SHP77 treated with DMSO at 0.1 percent for 48 hours (cell line): ENCODE measurements around the gene ATP10A.

Experiments
- DNase-seq: peaks from one replicate; lab custom pipeline; 2025; lab: John Stamatoyannopoulos, UW

Gene ATP10A

DNA sequence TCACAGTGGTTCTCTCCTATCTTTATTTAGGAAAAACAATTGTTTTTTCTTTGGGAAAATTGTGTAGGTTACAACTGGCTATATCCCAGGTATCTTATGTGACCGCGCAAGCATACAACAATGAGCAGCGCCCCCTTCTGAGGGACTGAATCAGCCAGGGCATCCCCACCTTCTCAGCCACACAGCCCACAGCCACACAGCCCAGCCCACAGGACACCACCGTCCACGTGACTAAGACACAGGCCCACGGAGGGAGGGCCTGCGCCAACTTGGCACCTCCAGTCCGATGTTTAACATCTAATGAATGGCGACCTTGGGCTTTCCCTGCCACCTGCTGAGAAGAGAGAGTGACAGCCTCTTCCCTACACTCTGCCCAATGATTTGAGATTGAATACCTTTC, 68.1 kb downstream of the ATP10A start:
- DNase-seq = no peak

GRCh38 chr15:25793354-25794050, 69.6 kb downstream of the ATP10A start:
- DNase-seq = no peak

DNA sequence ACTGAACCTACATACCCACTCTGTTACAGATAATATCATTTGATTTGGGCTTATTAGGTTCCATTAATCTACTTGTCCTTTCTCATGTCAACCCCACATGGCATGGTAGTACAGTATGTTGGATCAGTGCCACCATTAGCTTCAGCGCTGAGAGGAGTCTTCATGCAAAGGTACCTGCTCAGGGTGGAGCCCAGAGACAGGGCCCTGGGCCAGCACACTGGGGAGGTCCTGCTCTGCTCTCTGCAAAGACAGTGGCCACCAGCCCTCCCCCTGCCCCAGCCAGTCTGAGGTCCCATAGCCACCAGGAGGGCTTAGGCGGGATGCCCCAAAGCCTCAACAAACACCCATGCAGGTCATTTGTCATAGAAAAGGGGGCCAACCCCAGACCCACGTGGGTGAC, 71.0 kb downstream of the ATP10A start:
- DNase-seq = no peak

GRCh38 chr15:25790000-25790660, 73.0 kb downstream of the ATP10A start:
- DNase-seq = no peak

GRCh38 chr15:25789616-25789999, 73.5 kb downstream of the ATP10A start:
- no peak for DNase-seq

DNA sequence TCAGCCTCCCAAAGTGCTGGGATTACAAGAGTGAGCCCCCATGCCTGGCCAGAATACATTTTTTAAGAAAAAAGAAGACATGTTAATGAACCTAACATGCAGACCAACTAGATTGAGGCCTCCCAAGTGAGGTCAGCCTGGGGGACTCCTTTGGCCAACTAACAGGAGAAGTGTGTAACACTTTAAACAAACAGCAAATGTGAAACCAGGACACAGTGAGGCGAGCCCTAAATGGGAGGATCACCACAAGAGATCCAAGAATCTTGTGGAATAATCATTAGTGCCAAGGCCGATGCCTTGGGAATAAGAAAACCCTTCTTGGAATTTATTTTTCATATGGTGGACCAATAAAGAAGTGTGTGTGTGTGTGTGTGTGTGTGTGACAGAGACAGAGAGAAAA, 73.9 kb downstream of the ATP10A start:
- no peak for DNase-seq

- no peak for DNase-seq
Measured at GRCh38 chr15:25787855-25788520, 75.1 kb downstream of the ATP10A start.

DNA sequence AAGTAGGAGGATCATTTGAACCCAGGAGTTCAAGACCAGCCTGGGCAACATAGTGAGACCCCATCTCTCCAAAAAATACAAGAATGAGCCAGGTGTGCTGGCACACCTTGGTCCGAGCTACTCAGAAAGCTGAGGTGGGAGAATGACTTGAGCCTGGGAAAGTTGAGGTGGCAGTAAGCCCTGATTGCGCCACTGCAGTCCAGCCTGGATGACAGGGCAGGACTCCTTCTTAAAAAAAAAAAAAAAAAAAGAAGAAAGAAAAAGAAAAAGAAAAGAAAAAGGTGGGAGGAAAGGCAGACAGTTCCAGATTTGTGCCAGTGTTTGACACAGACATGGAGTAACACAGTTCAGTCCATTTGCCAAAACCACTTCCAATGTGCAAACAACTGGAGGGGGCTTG, 75.7 kb downstream of the ATP10A start:
- DNase-seq = no peak

DNA sequence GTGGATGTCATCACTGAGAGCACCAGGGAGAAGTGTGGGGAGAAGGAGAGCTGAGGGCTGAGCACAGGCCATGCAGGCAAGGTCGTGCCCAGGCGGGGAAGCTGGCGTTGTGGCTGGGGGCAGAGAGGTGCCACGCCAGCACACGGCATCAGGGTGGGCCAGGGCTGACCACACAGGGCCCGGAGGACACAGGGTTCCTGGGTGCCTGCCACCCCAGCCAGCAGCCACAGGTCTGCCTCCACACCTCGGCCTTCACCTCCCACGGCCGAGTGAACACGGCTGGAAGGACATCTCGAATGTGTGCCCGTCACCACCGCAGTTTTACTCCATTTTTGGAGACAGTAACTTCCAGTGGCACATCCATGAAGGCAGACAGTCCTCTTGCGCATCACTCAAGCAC, 77.1 kb downstream of the ATP10A start:
- no peak for DNase-seq

DNA sequence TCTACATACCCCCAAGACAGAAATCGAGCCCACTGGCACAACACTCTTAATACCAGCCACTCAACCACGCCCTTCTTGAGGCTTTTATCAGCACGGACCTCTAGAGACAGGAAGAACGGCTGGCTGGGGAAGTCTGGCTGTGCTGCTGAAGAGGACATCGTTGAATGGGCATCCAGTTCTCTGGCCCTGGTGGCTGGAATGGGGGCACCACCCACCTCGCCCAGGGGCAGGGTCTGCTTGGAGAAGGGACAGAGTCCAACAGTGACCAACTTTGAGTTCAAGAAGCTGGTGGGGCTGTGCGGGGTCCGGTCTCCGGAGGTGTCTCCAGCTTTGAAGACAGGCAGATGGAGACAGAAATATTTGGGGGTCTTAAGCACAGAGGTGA, 77.5 kb downstream of the ATP10A start:
- no peak for DNase-seq

- no peak for DNase-seq
Measured at GRCh38 chr15:25784876-25785640, 78.1 kb downstream of the ATP10A start.

DNA sequence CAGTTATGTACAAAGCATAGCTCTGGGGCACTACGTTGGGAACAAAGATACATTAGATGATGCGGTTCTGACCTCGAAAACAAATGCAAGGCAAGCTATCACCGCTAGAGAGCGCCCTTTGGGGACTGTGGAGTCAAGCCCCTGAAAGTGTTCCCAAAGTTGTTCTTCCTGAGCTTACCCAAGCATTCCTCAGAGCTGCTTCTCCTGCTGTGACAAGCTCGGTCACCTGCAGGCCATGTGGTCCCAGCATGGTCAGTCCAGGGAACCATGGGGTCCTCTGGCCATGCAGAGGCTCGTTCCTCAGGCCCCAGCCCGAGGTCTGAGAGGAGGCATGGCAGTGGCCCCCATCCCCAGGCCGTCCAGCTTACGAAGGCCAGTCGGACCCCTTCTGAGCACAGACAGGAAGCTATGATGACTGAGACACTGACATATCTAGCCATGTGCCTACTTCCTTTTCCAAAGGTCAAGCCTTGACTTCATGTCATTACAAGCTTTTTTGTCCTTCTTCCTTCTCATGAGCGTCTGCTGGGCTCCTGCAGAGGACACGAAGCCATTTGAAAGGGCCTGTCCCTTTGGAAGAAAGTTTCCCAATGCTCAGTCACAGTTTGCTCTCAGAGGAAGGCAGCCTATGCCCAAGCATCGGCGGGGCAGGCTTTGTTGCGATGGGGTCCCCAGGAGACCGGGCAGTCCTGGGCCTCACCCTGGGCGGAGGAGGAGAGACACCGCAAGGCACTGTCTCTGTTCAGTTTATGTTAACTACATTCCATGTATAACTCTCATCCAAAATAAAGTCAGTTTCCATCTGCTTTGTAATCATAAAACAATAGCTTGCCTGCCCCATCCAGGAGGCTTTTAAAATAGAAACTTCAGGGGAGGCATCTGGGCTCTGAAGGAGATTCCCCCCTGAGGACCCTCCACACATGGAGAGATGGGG, 79.3 kb downstream of the ATP10A start:
- DNase-seq = no peak

GRCh38 chr15:25783134-25783533, 80.0 kb downstream of the ATP10A start:
- DNase-seq = no peak

DNA sequence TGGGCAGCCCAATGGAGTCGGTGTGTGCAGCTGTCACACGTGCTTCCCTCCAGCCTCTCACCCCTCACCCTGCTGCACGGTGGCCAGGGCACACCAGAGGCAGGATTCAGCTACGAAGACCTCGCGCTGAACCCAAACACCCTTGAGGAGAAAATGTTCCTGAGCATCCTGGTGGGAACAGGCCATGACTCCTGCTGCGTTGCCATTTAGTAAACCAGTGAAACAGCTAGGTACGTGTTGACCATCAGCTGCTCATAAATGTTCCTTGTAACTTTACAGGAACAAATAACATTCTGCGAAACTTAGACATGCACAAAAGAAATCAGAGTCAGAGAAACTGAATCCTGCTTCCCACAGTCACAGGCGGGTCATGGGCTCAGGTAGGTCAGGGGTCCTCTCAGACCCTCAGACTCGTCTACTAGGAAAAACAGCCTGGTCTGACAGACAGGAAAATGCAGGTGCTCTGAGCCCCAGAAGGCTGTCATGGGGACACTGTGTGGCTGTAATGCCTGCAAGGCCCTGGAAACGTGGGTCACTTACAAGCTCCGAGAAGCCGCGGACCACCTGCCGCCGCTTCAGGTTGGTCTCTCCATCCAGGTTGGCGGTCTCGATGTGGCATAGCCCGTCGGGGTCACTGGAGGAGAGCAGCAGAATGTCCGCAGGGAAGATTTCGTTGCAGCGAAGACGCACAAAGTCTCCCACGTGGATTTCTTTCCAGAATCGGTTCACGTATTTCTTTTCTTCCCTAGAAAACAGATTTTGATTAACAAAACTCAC, 82.5 kb downstream of the ATP10A start:
- DNase-seq = no peak

DNA sequence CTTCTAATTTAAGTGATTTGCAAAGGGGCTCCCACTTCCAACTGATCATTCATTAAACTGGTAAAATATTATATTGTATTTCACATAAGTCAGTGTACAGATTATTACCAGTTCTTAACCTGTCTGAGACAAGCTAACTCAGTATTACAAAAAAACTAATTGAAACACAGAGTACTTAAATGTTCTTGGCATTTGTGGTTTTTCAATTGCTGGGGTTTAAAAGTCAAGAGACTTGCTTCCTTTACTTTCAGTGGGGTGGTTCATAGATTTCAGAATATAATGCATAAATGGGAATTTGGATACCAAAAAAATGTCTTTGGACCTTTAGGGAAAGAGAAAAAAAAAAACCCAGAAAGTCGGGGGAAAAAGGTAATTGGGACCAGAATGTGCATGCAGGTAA, 85.0 kb downstream of the ATP10A start:
- no peak for DNase-seq

- no peak for DNase-seq
Measured at GRCh38 chr15:25777037-25777436, 86.1 kb downstream of the ATP10A start.

DNA sequence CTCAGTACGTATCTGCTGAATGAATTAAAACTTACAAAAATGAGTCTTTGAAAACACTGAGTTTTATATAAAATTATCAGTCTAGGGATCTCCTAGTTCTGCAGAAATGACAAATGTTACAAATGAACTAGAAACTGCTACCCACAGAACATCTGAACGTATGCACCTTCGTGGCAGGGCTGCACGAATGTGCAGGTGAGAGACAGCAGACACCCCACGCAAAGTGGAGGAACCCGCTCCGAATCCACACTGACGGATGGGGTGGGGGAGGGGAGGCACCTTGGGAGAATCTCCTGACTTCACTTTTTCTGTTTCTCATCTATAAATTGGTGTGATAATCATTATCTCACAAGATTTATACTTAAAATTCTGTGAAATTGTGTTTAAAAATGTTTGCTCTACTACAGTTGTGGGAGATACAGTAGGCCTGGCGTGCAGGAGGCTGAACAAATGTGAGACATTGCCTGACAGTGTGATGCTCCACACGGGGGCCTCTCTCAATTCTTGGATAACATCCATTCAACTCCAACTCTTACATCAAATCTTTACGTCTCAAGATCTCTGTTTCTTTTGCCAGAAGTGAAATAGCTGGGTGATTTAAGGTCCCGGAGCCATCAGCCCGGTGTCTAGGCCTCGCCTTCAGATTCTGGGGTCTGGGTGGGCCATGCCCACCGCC, 86.9 kb downstream of the ATP10A start:
- DNase-seq = no peak

- no peak for DNase-seq
Measured at GRCh38 chr15:25775317-25775912, 87.7 kb downstream of the ATP10A start.

GRCh38 chr15:25774871-25775270, 88.3 kb downstream of the ATP10A start:
- no peak for DNase-seq

DNA sequence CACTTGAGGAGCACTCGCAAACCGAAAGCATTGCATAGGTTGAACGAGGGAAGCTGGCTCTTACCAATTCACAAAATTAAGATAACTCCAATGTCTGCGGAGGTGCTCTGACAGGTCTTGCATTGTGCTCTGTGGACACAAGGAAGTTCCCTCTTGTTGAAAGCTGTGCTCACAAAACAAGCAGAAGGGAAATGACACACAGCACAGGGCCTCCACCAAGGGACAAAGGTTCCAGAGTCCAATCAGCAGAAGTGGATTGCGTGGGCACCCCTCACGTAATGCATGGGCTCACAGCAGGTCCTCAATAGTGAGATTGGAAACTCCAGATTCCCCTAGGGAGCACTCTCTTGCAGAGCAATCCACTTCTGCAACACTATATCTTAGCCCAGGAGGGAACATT, 89.9 kb downstream of the ATP10A start:
- no peak for DNase-seq
